Activated CD4-positive, alpha-beta T cell treated with anti-CD3 and anti-CD28 coated beads, Interleukin-10, Interleukin-2, amounts not matched to agents 100 ng/mL and 50 ng/mL, durations not matched to agents 16 hours and 8 hours (primary cell): ENCODE measurements around the gene NFATC1.

Experiments
- DNase-seq: peaks from one replicate; pipeline ENCODE4 v3.0.0-alpha.2; 2020

The NFATC1 gene

GRCh38 chr18:79459946-79460480 lies 64.3 kb downstream of the NFATC1 start:
- no peak for DNase-seq

- DNase-seq = no peak
Observed at GRCh38 chr18:79460481-79461300, 65.0 kb downstream of the NFATC1 start.

- no peak for DNase-seq
Observed at GRCh38 chr18:79461627-79462026, 65.9 kb downstream of the NFATC1 start.

- no peak for DNase-seq
Observed at GRCh38 chr18:79463424-79463960, 67.8 kb downstream of the NFATC1 start.

GRCh38 chr18:79465392-79465991 lies 69.8 kb downstream of the NFATC1 start:
- DNase-seq = no peak

- no peak for DNase-seq
Observed at GRCh38 chr18:79466591-79466990, 70.9 kb downstream of the NFATC1 start.

- DNase-seq = no peak
Observed at GRCh38 chr18:79467126-79467525, 71.4 kb downstream of the NFATC1 start.

- no peak for DNase-seq
Observed at GRCh38 chr18:79468119-79468789, 72.5 kb downstream of the NFATC1 start.

GRCh38 chr18:79469309-79469708 lies 73.6 kb downstream of the NFATC1 start:
- no peak for DNase-seq

GRCh38 chr18:79469751-79470505 lies 74.2 kb downstream of the NFATC1 start:
- DNase-seq = no peak

- DNase-seq = no peak
Observed at GRCh38 chr18:79470547-79470946, 74.8 kb downstream of the NFATC1 start.

- no peak for DNase-seq
Observed at GRCh38 chr18:79471046-79471445, 75.3 kb downstream of the NFATC1 start.

GRCh38 chr18:79471597-79471996 lies 75.9 kb downstream of the NFATC1 start:
- no peak for DNase-seq

- DNase-seq = no peak
Observed at GRCh38 chr18:79472176-79472575, 76.4 kb downstream of the NFATC1 start.

- no peak for DNase-seq
Observed at GRCh38 chr18:79472946-79473345, 77.2 kb downstream of the NFATC1 start.

GRCh38 chr18:79476031-79476917 lies 80.5 kb downstream of the NFATC1 start:
- no peak for DNase-seq

- no peak for DNase-seq
Observed at GRCh38 chr18:79476918-79477571, 81.3 kb downstream of the NFATC1 start.

GRCh38 chr18:79477711-79478483 lies 82.2 kb downstream of the NFATC1 start:
- DNase-seq = no peak

GRCh38 chr18:79478484-79479115 lies 82.9 kb downstream of the NFATC1 start:
- DNase-seq = no peak
